ENCODE data around the gene CEP135.
"Not testable (repeated sequence)": the region's sequence is repeated elsewhere in the genome, so short reads cannot be mapped to it uniquely, and the experiment has no call there.

Gene CEP135

DNA sequence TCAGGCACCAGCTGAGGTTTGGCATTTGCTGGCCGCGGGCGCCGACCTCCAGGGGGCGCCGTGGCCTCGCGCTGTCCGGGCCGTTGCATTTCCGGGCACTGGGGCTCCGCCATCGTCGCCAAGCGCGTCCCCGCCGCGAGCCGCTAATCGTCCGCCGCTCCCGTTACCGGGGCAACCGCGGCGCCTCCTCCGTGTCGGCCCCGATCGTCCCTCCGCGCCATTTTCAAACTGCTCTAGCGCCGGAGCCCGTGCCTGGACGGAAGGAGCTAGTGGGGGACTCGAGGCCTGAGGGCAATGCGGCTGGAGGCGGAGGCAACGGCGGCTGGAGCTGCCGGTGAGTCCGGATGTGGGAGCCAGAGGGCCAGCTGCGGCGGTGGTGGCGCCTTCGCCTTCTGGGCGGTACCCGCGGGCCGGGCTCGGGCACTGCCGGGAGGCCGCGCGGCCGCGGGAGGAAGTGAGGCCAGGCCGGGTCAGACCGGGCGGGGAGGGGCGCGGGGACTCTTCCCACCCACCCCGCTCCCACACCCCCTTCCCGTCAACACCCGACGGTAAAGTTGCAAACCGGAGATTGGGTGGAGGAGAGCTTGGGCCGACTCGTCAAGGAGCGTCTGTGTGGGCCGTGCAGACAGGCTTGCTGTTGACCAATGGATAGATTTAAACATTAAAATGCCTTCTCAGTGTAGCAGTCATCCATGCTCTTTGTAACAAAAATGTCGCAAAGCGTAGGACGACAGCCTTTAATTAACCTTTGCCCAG is at the start of gene CEP135:
CEP135 (plus strand) TSS at position 220 of the 756 bp plus-strand sequence. CDS start 3,186 bp downstream, outside the sequence.
- no peak for FAIRE-seq
- peak; percentile 69 for DNase-seq (ENCODE audit: insufficient read length, low spot score)

- FAIRE-seq (no peak), DNase-seq (ENCODE audit: insufficient read length, low spot score) (no peak)
These were observed 46.1 kb upstream of the CEP135 start for GRCh38 chr4:55902677-55903076.

DNA sequence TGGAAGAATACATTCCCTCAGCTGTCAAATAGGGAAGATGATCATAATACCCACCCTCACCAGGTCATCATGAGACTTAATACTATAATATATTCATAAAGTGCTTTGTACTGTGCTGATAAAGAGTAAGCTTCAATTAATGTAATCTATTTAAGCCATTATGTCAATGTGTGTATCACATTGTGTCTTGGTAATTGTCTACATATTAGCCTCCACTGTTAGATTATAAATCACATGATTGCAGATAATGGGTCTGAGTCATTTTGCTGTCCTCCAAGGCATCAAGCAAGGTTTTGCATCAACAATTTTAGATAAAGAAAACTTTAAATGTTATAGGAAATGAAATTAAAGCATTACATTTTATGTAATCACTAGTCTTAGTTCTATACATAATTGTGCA is 45.2 kb upstream of the CEP135 start:
- DNase-seq (ENCODE audit: insufficient read length, low spot score): no peak
- no peak for FAIRE-seq

GRCh38 chr4:55904576-55904975 is 44.2 kb upstream of the CEP135 start:
- FAIRE-seq: no peak
- DNase-seq (ENCODE audit: insufficient read length, low spot score): no peak

DNA sequence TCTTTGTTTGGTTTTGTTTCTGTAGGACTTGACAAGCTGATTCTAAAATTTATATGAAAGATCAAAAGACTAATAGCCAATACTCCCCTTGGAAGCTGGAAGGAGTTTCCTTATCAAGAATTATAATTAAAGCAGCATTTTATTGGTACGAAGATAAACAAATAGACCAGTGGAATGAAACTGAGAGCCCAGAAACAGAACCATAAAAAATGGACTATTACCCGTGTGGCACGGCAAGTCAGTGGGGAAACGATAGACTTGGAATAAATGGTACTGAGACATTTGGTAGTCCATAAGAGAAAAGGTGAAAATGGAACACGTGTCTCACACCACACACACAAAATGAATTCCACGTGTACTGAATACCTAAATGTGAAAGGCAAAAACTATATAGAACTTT is 42.4 kb upstream of the CEP135 start:
- no peak for DNase-seq (ENCODE audit: insufficient read length, low spot score)
- FAIRE-seq: no peak

DNA sequence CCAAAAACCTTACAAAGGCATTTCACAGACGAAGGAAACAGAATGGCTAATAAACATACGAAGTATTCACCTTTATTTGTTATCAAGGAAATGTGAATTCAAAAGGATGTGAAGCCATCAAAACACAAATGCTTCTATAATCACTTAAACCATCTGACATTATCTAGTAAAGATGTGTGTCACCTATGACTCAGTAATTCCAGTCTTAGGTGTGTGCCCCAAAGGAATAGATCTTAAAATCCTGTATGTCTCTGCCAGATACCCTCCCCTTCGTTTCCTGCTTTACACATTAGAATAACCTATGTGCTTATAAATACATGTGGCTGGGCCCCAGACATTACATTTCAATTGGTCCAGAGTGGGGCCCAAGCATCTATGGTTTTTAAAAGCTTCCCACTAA is 41.8 kb upstream of the CEP135 start:
- DNase-seq (ENCODE audit: insufficient read length, low spot score) (no peak), FAIRE-seq (no peak)

GRCh38 chr4:55907469-55907868 is 41.3 kb upstream of the CEP135 start:
- DNase-seq (ENCODE audit: insufficient read length, low spot score) (no peak), FAIRE-seq (no peak)

- FAIRE-seq (no peak), DNase-seq (ENCODE audit: insufficient read length, low spot score) (no peak)
These were observed 38.6 kb upstream of the CEP135 start for GRCh38 chr4:55910140-55910539.

GRCh38 chr4:55912249-55912648 is 36.5 kb upstream of the CEP135 start:
- FAIRE-seq: no peak
- DNase-seq (ENCODE audit: insufficient read length, low spot score): no peak

DNA sequence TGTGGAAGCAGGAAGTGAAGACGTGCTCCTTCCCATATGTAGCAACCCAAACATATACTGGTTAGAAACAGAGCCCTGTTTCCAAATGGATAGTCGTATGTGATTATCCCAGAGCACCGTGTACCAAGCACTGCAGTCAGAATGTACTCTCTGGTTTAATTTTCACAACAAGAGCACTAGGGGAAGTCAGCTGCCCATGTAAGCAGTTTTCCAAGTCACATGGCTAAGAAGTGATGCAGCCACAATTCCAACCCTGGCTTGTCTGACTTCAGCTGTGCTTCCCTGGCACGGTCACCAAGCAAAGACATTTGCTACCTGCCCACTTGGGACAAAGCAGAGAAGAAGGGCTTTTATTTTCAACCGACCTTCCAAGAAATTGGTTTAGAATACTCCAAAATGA is 28.2 kb upstream of the CEP135 start:
- FAIRE-seq (no peak), DNase-seq (ENCODE audit: insufficient read length, low spot score) (no peak)

DNA sequence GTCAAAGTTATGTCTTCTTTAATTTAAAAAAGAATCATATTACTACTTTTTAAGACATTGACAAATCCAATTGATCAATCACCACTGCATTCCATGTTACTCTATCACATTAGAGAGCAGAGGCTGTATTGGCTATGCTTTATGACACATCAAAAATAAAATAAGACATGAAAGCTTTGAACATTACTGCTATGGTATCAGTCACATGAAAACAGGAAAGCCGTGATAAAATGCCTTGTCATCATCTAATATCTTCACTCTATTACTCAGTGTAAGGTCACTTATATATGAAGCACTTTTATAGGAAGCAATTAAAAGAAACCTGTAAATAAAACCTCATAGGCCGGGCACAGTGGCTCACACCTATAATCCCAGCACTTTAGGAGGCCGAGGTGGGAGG is 27.7 kb upstream of the CEP135 start:
- FAIRE-seq: no peak
- DNase-seq (ENCODE audit: insufficient read length, low spot score): no peak

GRCh38 chr4:55925241-55925640 is 23.5 kb upstream of the CEP135 start:
- no peak for DNase-seq (ENCODE audit: insufficient read length, low spot score)

GRCh38 chr4:55926610-55927009 is 22.1 kb upstream of the CEP135 start:
- FAIRE-seq (no peak), DNase-seq (ENCODE audit: insufficient read length, low spot score) (no peak)

More at GRCh38 chr4:55925241-55925640, 23.5 kb upstream of the CEP135 start:
- FAIRE-seq: no peak

GRCh38 chr4:55927803-55928437 is 20.8 kb upstream of the CEP135 start:
- DNase-seq (ENCODE audit: insufficient read length, low spot score): no peak
- no peak for FAIRE-seq

DNA sequence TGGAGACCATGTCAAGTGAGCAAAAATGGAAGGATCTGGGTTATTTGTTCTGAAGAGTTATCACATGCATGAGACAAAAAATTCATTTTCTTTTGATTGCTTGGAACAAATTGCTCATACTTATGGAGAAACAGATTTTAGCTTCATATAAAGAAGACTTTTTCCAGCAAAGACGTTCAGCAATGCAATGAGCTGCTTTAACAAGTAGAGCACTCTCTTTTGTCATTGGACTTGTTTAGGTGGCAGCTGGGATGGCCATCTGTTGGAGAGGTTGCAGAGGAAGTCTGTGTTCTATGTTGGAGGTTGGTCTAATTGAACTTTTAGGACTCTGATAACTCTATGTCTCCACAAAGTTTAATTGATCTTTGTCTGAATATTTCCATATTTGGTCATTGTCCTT is 19.9 kb upstream of the CEP135 start:
- DNase-seq (ENCODE audit: insufficient read length, low spot score): no peak
- FAIRE-seq: no peak

DNA sequence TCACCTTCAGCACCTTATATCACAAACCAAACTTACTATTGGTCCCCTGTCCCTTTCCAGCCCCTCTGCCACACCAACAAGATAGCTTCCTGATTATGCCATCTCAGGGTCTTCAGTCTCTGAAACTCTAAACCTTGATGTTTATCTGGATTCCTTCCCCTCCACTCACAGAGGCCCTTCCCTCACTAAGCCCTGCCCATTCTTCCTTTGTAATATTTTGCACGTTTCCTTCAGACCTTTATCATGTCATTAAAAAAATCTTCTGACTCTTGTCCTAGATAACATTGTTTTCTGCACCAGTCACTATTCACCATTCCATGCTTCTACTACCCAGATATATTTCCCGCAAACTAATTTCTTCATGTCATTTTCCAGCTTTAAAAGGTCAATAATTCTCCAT is 17.7 kb upstream of the CEP135 start:
- DNase-seq (ENCODE audit: insufficient read length, low spot score) (no peak), FAIRE-seq (no peak)

DNA sequence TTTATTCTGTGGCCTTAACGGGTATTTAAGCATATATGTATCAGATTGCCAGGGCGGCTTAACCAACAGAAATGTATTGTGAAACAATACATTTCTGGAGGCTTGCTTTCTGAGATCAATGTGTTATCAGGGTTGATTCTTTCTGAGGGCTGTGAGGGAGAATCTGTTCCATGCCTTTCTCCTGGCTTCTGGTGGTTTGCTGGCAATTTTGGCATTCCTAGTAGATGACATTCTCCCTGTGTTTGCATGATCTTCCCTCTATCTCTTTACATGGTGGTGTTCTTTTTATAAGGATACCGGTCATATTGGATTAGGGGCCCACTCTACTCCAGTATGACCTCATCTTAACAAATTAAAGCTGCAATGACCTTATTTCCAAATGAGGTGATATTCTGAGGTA is 16.9 kb upstream of the CEP135 start:
- no peak for FAIRE-seq
- no peak for DNase-seq (ENCODE audit: insufficient read length, low spot score)

GRCh38 chr4:55932511-55932910 is 16.2 kb upstream of the CEP135 start:
- DNase-seq (ENCODE audit: insufficient read length, low spot score): no peak
- FAIRE-seq: no peak

GRCh38 chr4:55933611-55934010 is 15.1 kb upstream of the CEP135 start:
- FAIRE-seq (no peak), DNase-seq (ENCODE audit: insufficient read length, low spot score) (no peak)

DNA sequence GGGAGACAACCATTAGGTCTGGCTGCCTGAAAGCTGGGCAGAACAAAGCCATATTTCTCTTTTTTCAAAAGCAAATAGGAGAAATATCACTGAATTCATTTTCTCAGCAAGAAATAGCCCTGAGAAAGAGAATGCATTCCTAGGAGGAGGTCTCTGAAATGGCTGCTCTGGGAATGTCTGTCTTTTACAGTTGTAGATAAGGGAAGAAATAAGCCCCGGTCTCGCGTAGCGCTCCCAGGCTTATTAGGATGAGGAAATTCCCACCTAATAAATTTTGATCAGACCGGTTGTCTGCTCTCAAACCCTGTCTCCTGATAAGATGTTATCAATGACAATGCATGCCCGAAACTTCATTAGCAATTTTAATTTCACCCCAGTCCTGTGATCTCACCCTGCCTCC is 12.8 kb upstream of the CEP135 start:
- not testable (repeated sequence) for FAIRE-seq; DNase-seq (ENCODE audit: insufficient read length, low spot score)

DNA sequence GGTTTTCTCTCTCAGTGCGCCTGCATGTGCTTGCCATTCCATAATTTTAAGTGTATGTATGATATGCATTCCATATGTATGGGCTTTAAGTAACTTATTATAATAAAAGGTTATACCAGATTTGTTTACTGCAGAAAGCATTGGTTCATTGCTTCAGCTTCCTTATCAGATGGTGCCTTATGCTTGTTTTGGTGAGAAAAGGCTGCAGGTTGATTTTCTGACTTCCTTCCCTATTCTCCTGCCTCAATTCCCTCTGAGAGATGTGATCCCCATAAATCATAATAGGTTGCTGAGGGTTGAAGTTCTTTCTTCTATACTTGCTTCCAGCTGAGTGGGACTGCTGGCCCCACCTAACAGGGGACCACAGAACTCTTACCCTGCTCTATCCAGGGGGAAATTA is 10.3 kb upstream of the CEP135 start:
- DNase-seq (ENCODE audit: insufficient read length, low spot score) (no peak), FAIRE-seq (no peak)

DNA sequence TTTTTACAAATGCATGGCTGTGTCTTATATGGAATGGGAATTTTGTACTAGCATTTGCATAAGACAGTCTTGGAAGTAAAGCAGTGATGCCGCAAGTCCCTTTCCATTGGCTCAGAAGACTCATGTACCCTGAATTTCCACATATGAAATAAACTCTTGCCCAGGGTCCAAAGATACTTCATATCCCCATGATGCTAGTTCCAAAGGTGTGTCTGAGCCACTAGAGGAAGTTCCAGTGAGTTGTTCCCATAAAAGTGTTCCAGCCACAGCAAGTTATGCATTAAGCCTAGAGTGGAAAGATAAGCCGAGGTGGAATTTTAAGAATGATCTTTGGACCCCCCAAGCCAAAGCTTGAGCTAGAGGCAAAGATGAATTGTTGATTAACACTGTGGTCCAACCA is 9.3 kb upstream of the CEP135 start:
- DNase-seq (ENCODE audit: insufficient read length, low spot score) (no peak), FAIRE-seq (no peak)

Data from HTR-8/SVneo (cell line).